HG03095 (cell line): ENCODE measurements around the gene GPRC5A.
A peak's percentile ranks its signal among the peaks of the same experiment; 100 is the strongest.

Experiments used
- ATAC-seq: cut with Tn5 transposase; IDR thresholded peaks from one replicate; pipeline ENCODE4 v1.9.1; 2021; ENCODE audit warnings: moderate library complexity; ENCODE audit not compliant: unreplicated experiment

The GPRC5A gene

DNA sequence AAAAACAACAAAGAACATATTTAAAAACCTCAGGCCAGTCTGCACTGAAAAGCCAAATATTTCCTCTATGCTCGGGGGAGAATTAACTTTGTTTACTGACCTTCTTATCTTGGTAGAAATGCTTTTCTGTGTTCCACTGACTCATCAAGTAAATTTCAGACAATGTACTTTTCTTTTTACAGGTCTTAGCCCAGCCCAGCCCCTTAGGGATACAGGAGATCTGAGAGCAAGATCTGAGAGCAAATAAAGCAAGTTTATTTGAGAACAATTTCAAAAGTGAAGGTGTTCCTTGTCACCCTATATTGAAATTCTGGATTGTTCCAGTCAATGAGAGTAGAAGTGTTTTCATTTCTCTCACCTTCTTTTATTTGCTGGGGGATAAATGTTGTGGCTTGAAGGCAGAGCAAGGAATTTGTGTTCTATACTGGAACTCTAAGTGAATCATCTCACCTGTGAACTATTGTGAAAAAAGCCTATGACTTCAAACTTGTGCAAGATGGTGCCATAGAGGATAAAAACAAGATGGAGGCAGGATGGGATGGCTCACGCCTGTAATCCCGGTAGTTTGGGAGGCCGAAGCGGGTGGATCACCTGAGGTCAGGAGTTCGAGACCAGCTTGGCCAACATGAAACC lies 7.9 kb upstream of the GPRC5A start:
- ATAC-seq: no peak

DNA sequence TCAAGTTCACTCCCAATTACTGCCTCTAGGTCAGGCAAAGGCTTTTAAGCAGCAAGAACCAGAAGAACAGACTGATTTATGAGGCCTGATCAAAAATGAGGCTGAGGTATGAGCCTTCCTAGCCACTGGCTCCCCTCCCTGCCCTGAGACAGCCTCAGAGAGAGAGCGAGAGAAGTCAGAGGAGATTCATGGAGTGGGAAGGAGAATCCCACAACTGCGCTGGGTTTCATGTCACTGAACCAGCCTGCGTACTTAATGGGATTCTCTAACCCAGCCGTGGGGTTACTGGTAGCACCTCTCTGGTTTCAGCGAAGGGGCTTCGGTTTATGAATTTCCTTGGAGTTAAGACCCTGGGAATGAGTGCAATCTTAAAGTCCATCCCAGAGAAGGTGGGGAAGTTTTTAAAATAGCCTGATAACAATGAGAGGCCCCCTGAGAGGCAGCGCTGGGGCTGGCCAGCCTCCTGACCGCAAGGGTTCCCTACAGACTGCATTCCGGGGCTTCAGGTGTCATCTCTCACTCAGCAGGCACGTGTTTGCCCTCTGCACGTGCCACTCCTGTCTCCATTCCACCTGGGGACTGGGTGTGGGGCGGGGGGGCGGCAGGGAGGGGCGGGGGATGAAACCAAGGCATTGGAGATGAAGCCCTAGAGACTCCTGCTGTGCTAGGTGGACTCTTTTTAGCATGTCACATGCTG lies 6.1 kb upstream of the GPRC5A start:
- ATAC-seq: no peak

DNA sequence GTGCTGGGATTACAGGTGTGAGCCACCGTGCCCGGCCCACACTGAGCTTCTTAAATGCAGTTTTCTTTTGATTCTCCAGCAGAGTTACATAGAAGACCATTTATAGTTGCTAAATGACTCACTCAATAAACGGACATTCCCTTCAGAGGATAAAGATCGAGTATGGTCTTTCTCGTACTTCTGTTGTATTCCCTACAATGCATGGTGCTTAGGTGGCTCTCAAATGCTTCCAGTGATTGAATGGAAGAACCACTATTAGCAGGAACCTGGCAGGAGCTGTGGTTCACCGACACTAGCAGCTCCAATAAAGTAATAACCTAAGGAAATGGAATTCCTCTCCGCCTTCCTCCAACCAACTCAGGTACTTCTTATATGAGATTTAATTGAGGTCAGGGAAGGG lies 3.9 kb upstream of the GPRC5A start:
- no peak for ATAC-seq

DNA sequence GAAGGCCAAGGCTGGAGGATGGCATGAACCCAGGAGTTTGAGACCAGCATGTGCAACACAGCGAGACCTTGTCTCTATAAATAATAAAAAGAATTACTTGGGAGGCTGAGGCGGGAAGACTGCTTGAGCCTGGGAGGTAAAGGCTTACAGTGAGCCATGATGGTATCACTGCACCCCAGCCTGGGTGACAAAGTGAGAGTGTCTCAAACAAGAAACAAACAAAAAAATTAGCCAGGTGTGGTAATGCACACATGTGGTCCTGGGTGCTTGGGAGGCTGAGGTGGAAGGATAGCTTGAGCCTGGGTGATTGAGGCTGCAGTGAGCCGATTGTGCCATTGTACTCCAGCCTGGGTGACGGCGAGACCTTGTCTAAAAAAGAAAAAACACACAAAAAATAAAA lies 1.7 kb upstream of the GPRC5A start:
- ATAC-seq: no peak

DNA sequence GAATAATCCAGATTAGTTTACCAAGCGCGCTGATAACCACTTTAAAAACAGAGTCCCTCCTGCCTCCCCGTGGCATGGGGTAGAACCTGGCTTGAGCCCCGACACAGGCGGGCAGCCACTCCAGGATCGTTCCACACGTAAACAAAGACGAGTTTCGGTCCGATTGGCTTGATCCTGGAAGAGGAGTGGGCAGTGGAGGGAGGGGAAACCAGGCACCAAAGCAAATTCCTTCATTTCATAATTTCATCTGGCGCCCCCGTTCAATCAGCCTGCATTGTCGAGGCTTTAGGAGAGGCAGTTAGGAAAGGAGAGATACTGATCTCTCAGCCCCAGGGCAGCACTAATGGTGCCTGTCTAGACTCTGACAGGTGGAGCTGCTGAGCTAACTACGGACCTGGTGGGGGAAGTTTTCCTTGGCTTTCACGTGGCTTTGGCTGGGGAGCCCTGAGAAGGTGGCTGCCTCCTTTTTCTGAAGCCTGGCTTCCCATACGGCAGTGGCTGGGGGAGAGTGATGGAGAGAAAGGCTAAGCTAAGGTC lies 751 bp upstream of the GPRC5A start:
- ATAC-seq: no peak

DNA sequence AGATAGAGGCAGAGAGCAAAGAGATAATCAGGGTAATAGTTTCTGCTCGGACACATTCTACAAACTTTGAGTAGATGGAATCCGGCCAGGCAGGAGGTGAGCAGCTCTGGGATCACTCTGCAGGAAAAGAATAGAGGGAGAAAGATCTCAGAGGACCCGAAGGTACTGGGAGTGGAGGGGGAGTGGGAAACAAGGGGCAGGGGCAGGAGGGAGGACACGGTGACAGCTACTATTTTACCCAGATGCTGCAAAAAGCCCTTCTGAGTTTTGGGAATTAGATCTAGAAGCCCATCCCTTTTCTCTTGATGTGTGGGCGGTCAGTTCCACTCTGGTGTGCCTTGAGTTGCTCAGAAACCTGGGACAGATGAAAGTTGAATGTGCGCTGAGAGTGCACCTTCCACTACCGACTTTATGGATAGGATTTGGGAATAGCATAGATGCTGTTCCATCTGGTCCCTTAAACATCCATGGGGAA lies 556 bp downstream of the GPRC5A start:
- no peak for ATAC-seq

DNA sequence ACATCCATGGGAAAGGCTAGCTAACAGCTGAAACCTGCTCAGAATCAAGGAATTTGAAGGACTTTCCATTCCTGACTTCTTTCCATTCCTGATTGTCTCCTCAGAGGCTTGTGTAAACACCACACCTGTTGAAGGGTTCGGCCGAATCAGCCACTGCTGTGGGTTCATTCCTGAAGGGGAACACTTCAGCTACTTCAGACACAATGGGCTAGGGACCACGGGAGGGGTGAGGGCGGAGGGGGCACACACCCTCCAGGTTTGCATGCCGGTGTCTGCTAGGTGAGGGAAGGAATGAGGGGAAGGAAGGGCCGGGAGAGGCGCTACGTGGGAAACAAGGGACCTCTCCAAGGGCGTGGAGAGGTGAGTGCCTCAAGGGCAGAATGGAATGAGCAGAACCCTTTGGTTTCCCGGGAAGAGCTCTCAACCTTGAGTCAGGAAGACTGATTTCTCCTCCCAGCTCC lies 1.3 kb downstream of the GPRC5A start:
- ATAC-seq: no peak

DNA sequence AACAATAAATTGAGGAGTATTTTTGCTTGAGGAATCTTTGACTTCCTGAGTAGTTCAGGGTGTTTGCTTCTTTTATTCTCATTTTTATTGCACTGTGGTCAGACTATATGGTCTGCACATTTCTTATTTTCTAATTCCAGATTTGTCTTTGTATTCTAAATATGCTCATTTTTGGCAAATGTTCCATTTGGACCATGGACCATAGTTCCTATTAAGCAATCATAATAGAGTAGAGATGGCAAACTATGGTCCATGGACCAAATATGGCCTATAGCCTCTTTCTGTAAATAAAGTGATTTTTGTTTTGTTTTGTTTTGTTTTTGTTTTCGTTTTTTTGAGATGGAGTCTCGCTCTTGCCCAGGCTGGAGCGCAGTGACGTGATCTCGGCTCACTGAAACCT lies 2.1 kb downstream of the GPRC5A start:
- ATAC-seq: no peak

DNA sequence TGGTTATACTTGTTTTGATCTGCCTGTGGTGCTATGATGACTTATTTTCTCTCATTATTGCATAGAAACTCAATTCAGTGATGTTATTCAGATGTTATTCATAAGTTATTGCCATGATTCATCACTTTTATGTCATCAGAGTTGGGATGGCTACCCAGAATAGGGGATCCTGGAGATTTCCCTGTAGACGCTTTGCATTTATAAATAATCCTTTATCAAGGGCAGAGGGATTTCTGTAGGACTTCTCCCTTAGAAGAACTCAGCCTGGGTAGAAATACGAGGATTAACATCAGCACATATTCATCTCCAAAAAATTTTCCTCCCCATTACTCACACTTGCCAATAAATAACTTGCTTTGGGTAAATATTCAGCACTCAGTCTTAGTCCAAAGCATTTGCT lies 4.9 kb downstream of the GPRC5A start:
- no peak for ATAC-seq

DNA sequence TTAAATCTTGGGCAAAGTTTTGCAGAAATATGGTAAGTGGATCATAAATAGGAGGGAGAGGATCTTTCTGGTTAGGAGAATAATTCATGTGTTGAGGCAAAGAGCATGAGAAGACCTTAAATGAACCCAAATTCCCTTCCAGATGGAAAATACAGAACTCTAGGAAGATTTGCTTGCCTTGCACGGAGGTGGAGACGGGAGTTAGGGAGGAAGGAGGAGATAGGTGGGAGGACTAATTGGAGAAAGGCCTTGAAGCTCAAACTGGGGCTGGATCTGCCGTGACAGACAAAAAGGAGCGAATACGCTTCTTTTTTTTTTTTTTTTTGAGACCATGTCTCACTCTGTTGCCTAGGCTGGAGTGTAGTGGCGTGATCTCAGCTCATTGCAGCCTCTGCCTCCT lies 5.9 kb downstream of the GPRC5A start:
- no peak for ATAC-seq

DNA sequence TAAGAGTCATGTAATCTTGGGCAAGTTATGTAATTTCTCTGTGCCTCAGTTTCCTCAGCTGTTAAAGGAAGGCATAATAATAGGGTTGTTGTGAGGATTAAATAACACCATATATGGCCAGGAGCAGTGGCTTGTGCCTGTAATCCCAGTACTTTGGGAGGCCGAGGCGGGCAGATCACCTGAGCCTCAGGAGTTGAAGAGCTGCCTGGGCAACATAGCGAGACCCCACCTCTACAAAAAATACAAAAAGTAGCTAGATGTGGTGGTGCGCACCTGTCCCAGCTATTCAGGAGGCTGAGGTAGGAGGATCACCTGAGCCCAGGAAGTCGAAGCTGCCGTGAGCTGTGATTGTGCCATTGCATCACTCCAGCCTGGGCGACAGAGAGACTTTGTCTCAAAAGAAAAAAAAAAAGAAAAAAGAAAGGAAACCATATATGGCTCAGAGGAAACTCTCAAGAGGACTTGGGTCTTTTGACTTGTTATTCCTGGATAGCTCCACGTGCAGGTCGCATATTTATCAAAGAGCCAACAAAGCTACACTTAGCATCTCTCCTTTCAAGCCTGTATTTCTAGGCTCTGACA lies 6.9 kb downstream of the GPRC5A start:
- no peak for ATAC-seq

DNA sequence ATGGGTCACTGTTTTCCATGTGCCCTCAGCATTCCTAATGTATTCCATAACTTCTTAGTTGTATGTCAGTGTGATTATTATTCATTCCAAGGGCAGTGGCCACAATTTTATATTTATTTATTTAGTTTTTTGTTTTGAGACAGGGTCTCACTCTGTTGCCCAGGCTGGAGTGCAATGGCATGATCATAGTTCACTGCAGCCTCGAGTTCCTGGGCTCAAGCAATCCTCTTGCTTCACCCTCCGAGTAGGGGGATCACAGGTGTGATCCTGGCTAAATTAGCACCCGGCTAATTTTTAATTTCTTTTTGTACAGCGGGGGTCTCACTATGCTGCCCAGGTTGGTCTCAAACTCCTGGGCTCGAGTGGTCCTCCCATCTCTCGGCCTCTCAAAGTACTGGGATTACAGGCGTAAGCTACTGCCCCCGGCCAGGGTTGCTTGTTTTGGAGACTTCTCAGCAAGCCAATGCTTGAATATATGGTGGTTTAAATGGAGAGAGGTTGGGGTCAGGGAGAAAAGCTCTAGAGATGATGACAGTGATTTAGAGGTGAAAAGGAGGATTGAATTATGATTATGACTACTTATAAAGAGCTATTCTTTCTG lies 7.6 kb downstream of the GPRC5A start:
- no peak for ATAC-seq

DNA sequence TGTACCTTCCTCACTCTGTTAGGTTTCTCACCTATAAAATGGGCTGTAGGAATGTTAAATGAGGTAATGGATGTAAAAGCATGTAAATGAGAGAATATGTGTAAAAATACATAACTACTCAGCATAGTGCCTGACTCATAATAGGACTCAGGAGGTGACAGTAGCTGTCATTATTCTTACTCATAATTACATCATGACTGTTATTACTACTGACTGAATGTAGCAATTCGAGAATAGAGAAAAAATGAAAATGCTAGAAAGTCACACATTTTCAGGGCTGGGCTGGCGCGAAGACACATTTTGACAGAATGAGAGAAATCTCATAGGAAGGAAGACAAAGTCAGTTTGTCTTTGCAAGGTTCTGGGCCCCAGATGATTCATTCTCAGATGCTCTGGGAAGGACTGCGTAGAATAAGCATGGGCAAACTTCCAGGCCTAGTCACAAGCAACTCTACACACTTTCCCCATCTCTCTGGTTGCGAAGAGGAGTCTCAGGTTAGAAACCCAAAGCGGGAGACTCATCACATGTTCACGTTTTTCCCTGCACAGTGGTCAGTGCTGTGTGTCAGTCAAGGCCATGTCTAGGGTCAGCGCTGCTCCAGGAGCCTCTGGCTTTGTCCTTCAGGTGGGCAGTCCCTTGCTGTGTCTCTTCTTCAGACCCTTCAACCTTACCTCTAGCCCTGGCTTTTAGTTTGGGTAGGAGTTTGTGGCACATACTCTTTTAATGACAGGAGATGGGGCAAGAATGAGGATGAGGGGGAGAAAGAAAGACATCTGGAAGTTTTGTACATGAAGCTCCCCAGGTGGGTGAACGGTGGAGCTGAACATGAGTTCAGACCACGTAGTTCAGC lies 8.4 kb downstream of the GPRC5A start:
- ATAC-seq: peak; percentile 90

DNA sequence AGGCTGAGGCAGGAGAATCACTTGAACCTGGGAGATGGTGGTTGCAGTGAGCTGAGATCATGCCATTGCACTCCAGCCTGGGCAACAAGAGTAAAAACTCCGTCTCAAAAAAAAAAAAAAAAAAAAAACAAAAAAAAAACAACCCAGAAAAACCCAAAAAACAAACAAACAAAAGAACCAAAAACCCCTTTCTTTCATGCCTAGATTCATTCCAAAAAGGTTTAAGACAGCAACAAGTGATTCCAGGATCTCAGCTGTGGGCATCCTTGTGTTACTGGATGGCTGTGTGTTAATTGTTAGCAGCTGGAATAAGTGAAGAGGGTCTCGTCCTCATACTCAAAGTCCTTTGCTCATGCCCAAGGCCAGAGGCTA lies 9.4 kb downstream of the GPRC5A start:
- no peak for ATAC-seq

DNA sequence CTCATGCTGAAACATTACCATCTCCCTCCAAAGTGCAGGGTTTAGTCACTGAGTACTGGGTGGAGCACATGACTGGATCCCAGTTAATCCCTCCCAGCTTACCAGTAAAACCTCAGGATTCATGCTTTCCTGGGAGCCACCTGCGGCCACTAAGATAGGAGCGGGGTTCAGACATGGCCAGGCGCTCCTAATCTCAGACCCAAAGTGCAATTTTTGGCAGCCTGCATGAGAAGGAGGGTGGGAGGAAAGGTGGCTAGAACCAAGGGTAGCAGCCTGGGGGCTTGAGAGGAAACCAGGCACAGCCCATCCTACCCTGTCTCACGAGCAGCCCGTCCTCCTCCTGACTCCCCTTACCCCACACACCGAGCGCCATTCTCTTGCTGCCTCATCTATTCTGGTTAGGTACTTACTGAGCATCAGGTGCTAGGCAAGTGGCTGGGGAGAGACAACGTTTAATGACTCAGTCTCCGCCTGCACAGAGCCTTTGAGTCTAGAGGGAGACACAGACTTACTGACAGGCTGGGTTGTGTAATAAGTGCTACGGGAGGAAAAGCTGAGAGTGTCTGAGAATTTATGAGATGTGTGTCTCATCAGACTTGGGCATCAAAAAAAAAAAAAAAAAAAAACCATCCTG lies 9.9 kb downstream of the GPRC5A start:
- no peak for ATAC-seq

DNA sequence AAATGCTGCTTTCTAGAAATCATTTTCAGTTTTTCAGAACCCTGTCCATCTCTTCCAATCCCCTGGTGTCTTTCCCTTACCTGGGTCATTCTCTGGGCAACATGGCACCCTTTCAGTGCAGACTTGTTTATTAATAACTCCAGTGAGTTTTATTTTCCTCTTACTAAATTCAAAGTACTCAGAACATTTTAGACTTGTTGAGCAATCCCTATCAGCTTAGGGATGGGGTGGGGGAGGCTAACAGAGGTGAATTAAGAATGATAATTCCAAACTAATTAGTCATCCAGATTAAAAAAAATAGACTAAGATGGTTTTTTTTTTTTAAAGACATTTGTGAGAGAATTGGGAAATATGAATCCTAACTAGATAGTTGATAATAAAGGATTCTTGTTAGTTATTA lies 10.7 kb downstream of the GPRC5A start:
- ATAC-seq: no peak

DNA sequence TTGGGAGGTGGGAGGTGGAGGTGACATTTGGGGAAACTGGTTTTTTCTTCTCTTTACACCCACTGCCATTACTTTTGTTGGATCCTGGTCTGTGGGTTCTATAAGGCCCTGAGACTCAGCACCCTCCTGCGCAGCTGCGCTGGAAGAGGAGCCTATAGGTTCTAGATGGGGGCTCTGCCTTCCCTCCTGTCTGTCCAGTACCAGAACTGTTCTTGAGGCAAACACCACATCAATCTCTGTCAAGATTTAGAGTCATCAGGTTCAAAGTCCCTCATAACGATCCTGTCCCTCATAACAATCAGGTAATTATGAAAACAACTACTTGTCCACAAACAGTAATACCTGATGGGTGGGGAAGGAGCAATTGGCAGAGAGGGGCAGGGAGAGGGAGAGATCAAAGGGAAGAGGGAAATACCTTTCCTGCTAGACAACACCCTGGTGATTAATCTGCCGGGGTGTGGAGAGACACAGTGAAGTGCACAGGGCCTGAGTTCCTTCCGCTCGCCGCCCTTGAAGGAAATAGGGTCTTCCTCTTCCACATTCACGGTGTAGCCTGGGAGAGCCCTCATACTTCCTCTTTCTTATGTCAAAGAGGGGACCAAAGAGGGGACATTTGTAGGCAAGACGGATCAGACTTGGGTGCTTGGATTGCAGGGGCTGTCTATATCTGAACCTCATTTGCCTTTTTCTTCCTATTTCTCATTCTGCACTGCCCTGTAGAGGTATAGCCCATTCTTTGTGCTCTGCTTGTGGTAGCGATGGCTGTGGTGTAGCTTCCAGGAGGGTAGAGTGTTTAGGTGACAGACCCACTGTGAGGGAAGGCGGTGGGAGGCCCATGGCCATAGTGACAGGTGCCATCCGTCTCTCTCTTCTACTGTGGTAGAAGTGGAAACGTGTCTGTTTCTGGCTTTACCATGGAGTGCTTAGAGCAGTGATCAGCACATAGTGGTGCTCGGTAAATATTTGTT lies 12.6 kb downstream of the GPRC5A start:
- ATAC-seq: no peak

DNA sequence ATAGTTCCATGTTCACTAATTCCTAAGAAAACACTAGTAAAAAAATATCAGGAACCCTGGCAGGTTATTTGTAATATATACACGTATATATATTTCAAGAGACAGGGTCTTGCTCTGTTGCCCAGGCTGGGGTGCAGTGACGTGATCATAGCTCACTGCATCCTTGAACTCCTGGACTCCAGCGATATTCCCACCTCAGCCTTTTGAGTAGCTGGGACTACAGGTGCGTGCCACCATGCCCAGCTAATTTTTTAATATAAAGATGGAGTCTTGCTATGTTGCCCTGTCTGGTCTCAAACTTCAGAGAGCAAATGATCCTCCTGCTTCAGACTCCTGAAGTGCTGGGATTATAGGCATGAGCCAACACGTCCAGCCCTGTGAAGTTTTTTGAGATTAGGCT lies 16.2 kb downstream of the GPRC5A start:
- ATAC-seq: no peak

DNA sequence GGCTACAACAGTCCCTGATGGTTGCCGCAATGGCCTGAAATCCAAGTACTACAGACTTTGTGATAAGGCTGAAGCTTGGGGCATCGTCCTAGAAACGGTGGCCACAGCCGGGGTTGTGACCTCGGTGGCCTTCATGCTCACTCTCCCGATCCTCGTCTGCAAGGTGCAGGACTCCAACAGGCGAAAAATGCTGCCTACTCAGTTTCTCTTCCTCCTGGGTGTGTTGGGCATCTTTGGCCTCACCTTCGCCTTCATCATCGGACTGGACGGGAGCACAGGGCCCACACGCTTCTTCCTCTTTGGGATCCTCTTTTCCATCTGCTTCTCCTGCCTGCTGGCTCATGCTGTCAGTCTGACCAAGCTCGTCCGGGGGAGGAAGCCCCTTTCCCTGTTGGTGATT lies 16.9 kb downstream of the GPRC5A start:
- ATAC-seq: no peak
